BLaER1 treated with 17β-estradiol and CSF1 and Interleukin-3, amounts not matched to agents 10 nM and 100 nM (cell line): ENCODE results near the gene ZNF48.

Experiments
- H3K27ac ChIP-seq, 11 experiments: shearing (Covaris generic); formaldehyde crosslinking; 2 replicates each; pipeline ENCODE4 v1.8.1; 2022
- H3K27me3 ChIP-seq, 11 experiments: shearing (Covaris generic); formaldehyde crosslinking; 2 replicates each; pipeline ENCODE4 v1.8.1; 2022
- H3K36me3 ChIP-seq, 11 experiments: shearing (Covaris generic); formaldehyde crosslinking; 2 replicates each; pipeline ENCODE4 v1.8.1; 2022
- H3K4me1 ChIP-seq, 10 experiments: shearing (Covaris generic); formaldehyde crosslinking; 2 replicates each; pipeline ENCODE4 v1.8.1; 2022
- H3K4me2 ChIP-seq, 11 experiments: shearing (Covaris generic); formaldehyde crosslinking; 2 replicates each; pipeline ENCODE4 v1.8.1; 2022
- H3K4me3 ChIP-seq, 10 experiments: shearing (Covaris generic); formaldehyde crosslinking; 2 replicates each; pipeline ENCODE4 v1.8.1; 2022
- H3K9ac ChIP-seq, 11 experiments: shearing (Covaris generic); formaldehyde crosslinking; 2 replicates each; pipeline ENCODE4 v1.8.1; 2022
- H3K9me3 ChIP-seq, 11 experiments: shearing (Covaris generic); formaldehyde crosslinking; replicated peaks in 1 of 11; 2 replicates each; pipeline ENCODE4 v1.8.1; 2022
- H4K20me1 ChIP-seq, 11 experiments: shearing (Covaris generic); formaldehyde crosslinking; 2 replicates each; pipeline ENCODE4 v1.8.1; 2022
- Cebpa-rat ChIP-seq, 11 experiments: shearing (Covaris generic); IDR thresholded peaks; 2 replicates each; pipeline ENCODE4 v1.8.1; 2022

Gene ZNF48

GRCh38 chr16:30447512-30448226 is 52.4 kb downstream of the ZNF48 start:
- H3K4me2 ChIP-seq: no peak overlapping the region
- peaks cover 20 to 24% (median 22%) of the 10 kb centered on the region in 11 experiments for H3K36me3 ChIP-seq
- H3K27ac ChIP-seq: no peak overlapping the region

GRCh38 chr16:30449116-30449435 is 53.9 kb downstream of the ZNF48 start:
- Histone ChIP-seq H3K36me3 (peaks cover 7 to 11% (median 8%) of the 10 kb centered on the region in 11 experiments; a peak in 21 of 22 replicates), H3K4me3 (no peak overlapping the region), H3K9me3 (peaks cover 9 to 16% (median 11%) of the 10 kb centered on the region in 11 experiments; a peak in 19 of 22 replicates), H3K27ac (no peak overlapping the region), H3K4me1 (peaks cover 15 to 44% (median 25%) of the 10 kb centered on the region in 10 experiments), H4K20me1 (peaks cover 0 to 12% (median 6%) of the 10 kb centered on the region in 11 experiments; a peak in 10 of 22 replicates), H3K9ac (no peak overlapping the region), H3K27me3 (no peaks in the 10 kb centered on the region), H3K4me2 (no peak overlapping the region)
- TF ChIP-seq Cebpa-rat (IDR thresholded peaks at IDR 0.05): no peak

More at GRCh38 chr16:30447512-30448226, 52.4 kb downstream of the ZNF48 start:
- TF ChIP-seq Cebpa-rat (IDR thresholded peaks at IDR 0.05): no peak
- Histone ChIP-seq H3K9ac (no peak overlapping the region), H4K20me1 (peaks cover 3 to 26% (median 15%) of the 10 kb centered on the region in 11 experiments; a peak in 12 of 22 replicates), H3K4me1 (peaks cover 22 to 51% (median 32%) of the 10 kb centered on the region in 10 experiments), H3K4me3 (no peak overlapping the region), H3K27me3 (no peaks in the 10 kb centered on the region), H3K9me3 (peaks cover 10 to 29% (median 18%) of the 10 kb centered on the region in 11 experiments; a peak in 19 of 22 replicates)
